MM.1S (cell line): Measurements from ENCODE around the gene FANCD2OS.

ENCODE experiments used
- DNase-seq: peaks from one replicate; pipeline ENCODE4 v3.0.0-alpha.2; 2015
- H2AFZ ChIP-seq: fragments of 300-600 bp; sonication (generic); 2 replicates; pipeline ENCODE4 v1.6.0; 2016; ENCODE audit warnings: antibody characterized with exemption, low read length
- H3F3A ChIP-seq: fragments of 300-600 bp; sonication (generic); 2 replicates; pipeline ENCODE4 v1.6.1; 2016; ENCODE audit warnings: mild to moderate bottlenecking, antibody characterized with exemption, low read length, moderate library complexity, mixed read lengths; ENCODE audit not compliant: insufficient read depth
- H3K27ac ChIP-seq: fragments of 300-600 bp; sonication (generic); 2 replicates; pipeline ENCODE4 v1.5.1; 2016; ENCODE audit warnings: mild to moderate bottlenecking, low read length
- H3K27me3 ChIP-seq: fragments of 300-600 bp; sonication (generic); replicated peaks from 2 replicates; pipeline ENCODE4 v1.6.0; 2016; ENCODE audit warnings: low read length; ENCODE audit not compliant: insufficient read depth
- H3K36me3 ChIP-seq: fragments of 300-600 bp; sonication (generic); replicated peaks from 2 replicates; pipeline ENCODE4 v1.6.1; 2016; ENCODE audit warnings: mild to moderate bottlenecking, low read length, mixed read lengths; ENCODE audit not compliant: insufficient read depth
- H3K4me1 ChIP-seq: fragments of 300-600 bp; sonication (generic); 2 replicates; pipeline ENCODE4 v1.6.1; 2016; ENCODE audit warnings: low read length, mixed read lengths
- H3K4me2 ChIP-seq: fragments of 300-600 bp; sonication (generic); 2 replicates; pipeline ENCODE4 v1.6.0; 2016; ENCODE audit warnings: low read depth, low read length
- H3K4me3 ChIP-seq: fragments of 300-600 bp; sonication (generic); 2 replicates; pipeline ENCODE4 v1.5.1; 2016; ENCODE audit warnings: low read length, mixed read lengths
- H3K79me2 ChIP-seq: fragments of 300-600 bp; sonication (generic); 2 replicates; pipeline ENCODE4 v1.6.1; 2016; ENCODE audit warnings: mixed run types, low read length, mixed read lengths
- H3K9ac ChIP-seq: fragments of 300-600 bp; sonication (generic); 2 replicates; pipeline ENCODE4 v1.6.1; 2016; ENCODE audit warnings: low read length, mixed read lengths
- H3K9me2 ChIP-seq: fragments of 300-600 bp; sonication (generic); replicated peaks from 2 replicates; pipeline ENCODE4 v1.6.1; 2016; ENCODE audit warnings: mild to moderate bottlenecking, low read length, mixed read lengths; ENCODE audit not compliant: insufficient read depth
- H3K9me3 ChIP-seq: fragments of 300-600 bp; sonication (generic); replicated peaks from 2 replicates; pipeline ENCODE4 v1.6.1; 2016; ENCODE audit warnings: mild to moderate bottlenecking, low read length, mixed read lengths; ENCODE audit not compliant: insufficient read depth
- H4K20me1 ChIP-seq: fragments of 300-600 bp; sonication (generic); 2 replicates; pipeline ENCODE4 v1.6.1; 2016; ENCODE audit warnings: mild to moderate bottlenecking, low read length, moderate library complexity, mixed read lengths; ENCODE audit not compliant: insufficient read depth
- EZH2 ChIP-seq: fragments of 300-600 bp; sonication (generic); optimal IDR thresholded peaks from 2 replicates; pipeline ENCODE3; 2017; ENCODE audit warnings: low read depth, mild to moderate bottlenecking, antibody characterized with exemption, low read length, mixed read lengths
- EZH2phosphoT487 ChIP-seq: fragments of 300-600 bp; sonication (generic); IDR thresholded peaks from 2 replicates; pipeline ENCODE4 v1.6.1; 2018; ENCODE audit warnings: antibody characterized with exemption, low read length
- TF ChIP-seq, protein P1 (sequence below): fragments of 300-600 bp; sonication (generic); IDR thresholded peaks from 2 replicates; pipeline ENCODE4 v1.5.1; 2016; ENCODE audit warnings: antibody characterized with exemption, low read length, mixed read lengths

Gene FANCD2OS

GRCh38 chr3:10122724-10123123, 14.7 kb upstream of the FANCD2OS start:
- TF ChIP-seq EZH2phosphoT487 (no peak), EZH2 (no peak)
- TF ChIP-seq, protein P1, sequence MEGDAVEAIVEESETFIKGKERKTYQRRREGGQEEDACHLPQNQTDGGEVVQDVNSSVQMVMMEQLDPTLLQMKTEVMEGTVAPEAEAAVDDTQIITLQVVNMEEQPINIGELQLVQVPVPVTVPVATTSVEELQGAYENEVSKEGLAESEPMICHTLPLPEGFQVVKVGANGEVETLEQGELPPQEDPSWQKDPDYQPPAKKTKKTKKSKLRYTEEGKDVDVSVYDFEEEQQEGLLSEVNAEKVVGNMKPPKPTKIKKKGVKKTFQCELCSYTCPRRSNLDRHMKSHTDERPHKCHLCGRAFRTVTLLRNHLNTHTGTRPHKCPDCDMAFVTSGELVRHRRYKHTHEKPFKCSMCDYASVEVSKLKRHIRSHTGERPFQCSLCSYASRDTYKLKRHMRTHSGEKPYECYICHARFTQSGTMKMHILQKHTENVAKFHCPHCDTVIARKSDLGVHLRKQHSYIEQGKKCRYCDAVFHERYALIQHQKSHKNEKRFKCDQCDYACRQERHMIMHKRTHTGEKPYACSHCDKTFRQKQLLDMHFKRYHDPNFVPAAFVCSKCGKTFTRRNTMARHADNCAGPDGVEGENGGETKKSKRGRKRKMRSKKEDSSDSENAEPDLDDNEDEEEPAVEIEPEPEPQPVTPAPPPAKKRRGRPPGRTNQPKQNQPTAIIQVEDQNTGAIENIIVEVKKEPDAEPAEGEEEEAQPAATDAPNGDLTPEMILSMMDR = no peak

DNA sequence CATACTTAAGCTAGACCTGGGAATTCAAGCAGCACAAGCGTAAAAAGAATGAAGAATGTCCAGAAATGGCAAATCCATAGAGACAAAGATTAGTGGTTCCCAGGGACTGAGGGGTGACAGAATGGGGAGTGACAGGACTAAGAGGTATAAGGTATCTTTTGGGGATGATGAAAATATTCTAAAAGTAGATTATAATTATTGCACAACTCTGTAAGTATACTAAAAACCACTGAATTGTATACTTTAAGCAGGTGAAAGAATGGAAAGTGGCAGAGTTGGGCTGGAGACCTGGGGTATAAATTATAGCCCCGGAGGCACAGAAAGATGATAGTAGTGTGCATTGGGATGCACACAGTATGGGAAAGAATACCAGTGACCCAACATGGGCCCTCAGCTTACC, 13.0 kb upstream of the FANCD2OS start:
- Histone ChIP-seq H3K9ac (no peak overlapping the region), H3K36me3 (peaks cover 4% of the 10 kb centered on the region; the same call in 1 of the 2 replicates)
- TF ChIP-seq, protein P1 = no peak
- TF ChIP-seq EZH2 (no peak), EZH2phosphoT487 (no peak)

More at GRCh38 chr3:10122724-10123123, 14.7 kb upstream of the FANCD2OS start:
- no peak overlapping the region for H3K9ac ChIP-seq
- no peaks in the 10 kb centered on the region for H3K4me1 ChIP-seq
- no peaks in the 10 kb centered on the region for H3K9me2 ChIP-seq
- H3K4me3 ChIP-seq = no peak overlapping the region
- peaks cover 68% of the 10 kb centered on the region for H3K79me2 ChIP-seq
- no peaks in the 10 kb centered on the region for H3F3A ChIP-seq
- no peak overlapping the region for H2AFZ ChIP-seq
- no peak overlapping the region for H3K27ac ChIP-seq
- H3K4me2 ChIP-seq = no peak overlapping the region
- H4K20me1 ChIP-seq = no peaks in the 10 kb centered on the region
- H3K27me3 ChIP-seq = no peaks in the 10 kb centered on the region
- H3K9me3 ChIP-seq = no peaks in the 10 kb centered on the region
- peaks cover 8% of the 10 kb centered on the region; the same call in 1 of the 2 replicates for H3K36me3 ChIP-seq
- DNase-seq = no peak

DNA sequence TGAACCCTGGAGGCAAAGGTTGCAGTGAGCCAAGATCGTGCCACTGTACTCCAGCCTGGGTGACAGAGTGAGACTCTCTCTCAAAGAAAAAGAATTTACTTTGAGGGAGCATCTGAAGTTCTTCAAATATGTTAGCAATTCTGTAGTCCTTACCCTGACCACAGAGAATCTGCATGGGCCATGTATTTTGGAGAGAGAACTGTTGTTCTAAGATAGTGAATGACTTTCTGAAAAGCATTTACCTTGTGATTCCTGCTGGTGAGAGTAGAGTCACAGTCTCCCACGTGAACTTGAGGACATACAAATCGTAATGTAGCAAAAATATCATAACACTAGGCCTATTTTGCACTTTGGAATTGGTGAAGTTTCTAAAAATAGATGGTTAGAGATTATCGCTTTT, 11.3 kb upstream of the FANCD2OS start:
- H3F3A ChIP-seq = no peaks in the 10 kb centered on the region
- no peaks in the 10 kb centered on the region for H3K9me2 ChIP-seq
- no peaks in the 10 kb centered on the region for H3K9me3 ChIP-seq
- peaks cover 79% of the 10 kb centered on the region for H3K79me2 ChIP-seq
- H3K4me3 ChIP-seq = no peak overlapping the region
- H3K4me2 ChIP-seq = no peak overlapping the region
- DNase-seq = no peak
- H2AFZ ChIP-seq = no peak overlapping the region
- TF ChIP-seq EZH2 (no peak), EZH2phosphoT487 (no peak)
- TF ChIP-seq, protein P1 = no peak
- no peaks in the 10 kb centered on the region for H3K27me3 ChIP-seq
- H3K36me3 ChIP-seq = no peaks in the 10 kb centered on the region
- H3K4me1 ChIP-seq = 0 out of 2 replicates have a peak, but pooled peaks cover 3% of the 10 kb centered on the region
- H3K9ac ChIP-seq = no peak overlapping the region
- no peaks in the 10 kb centered on the region for H4K20me1 ChIP-seq
- H3K27ac ChIP-seq = no peak overlapping the region

More for the DNA sequence above, 13.0 kb upstream of the FANCD2OS start:
- no peak for DNase-seq
- Histone ChIP-seq H3F3A (no peaks in the 10 kb centered on the region), H3K4me3 (no peak overlapping the region), H3K27me3 (no peaks in the 10 kb centered on the region), H3K79me2 (peaks cover 84% of the 10 kb centered on the region), H2AFZ (no peak overlapping the region), H3K27ac (no peak overlapping the region), H3K4me2 (no peak overlapping the region), H4K20me1 (no peaks in the 10 kb centered on the region), H3K9me3 (no peaks in the 10 kb centered on the region), H3K4me1 (0 out of 2 replicates have a peak, but pooled peaks cover 3% of the 10 kb centered on the region), H3K9me2 (no peaks in the 10 kb centered on the region)
